ENCODE results near the gene KANSL1. TPM values are rescaled to one million over a fixed set of nuclear protein-coding genes. Genes with fewer than 3 reads are reported as not detected.

The KANSL1 gene
- total and polyA plus RNA-seq, 2 of the 4 experiments (the other 2 are of a cell fraction): 19.1 to 49.6 TPM

- Histone ChIP-seq H3K9me3 (ENCODE audit: control insufficient read depth, insufficient read depth, low read length) (no peaks in the 10 kb centered on the region), H2BK5ac (ENCODE audit: low read depth, low read length, poor library complexity, severe bottlenecking) (no peak overlapping the region), H2BK20ac (ENCODE audit: low read depth, low read length) (no peak overlapping the region), H4K20me1 (ENCODE audit: insufficient read depth, low read length) (peaks cover 100% of the 10 kb centered on the region), H3K56ac (ENCODE audit: extremely low read depth, insufficient read depth, low read length) (no peak overlapping the region), H3K14ac (replicated peaks; ENCODE audit: low read depth, low read length) (no peak overlapping the region), H3K79me1 (ENCODE audit: low read depth in 1 of 2, low read length in 2 of 2) (peaks cover 4 to 76% of the 10 kb centered on the region in 2 experiments), H3K18ac (ENCODE audit: low read depth, low read length) (no peak overlapping the region), H2AK9ac (replicated peaks; ENCODE audit: low read depth, low read length, poor library complexity) (no peak overlapping the region), H3K4me1 (ENCODE audit: control insufficient read depth, insufficient read depth, low read length) (peaks cover 3% of the 10 kb centered on the region; the same call in 1 of the 2 replicates), H2BK15ac (ENCODE audit: low read depth, low read length) (no peak overlapping the region), H3K27ac (ENCODE audit: insufficient read depth, low read length) (no peak overlapping the region), H3K9me1 (ENCODE audit: insufficient read depth, low read length) (peaks cover 11% of the 10 kb centered on the region), H2AFZ (replicated peaks; ENCODE audit: low read length, poor library complexity) (no peak overlapping the region), H3K4ac (ENCODE audit: low read depth, low read length) (no peak overlapping the region), H4K91ac (ENCODE audit: insufficient read depth, low read depth, low read length) (no peak overlapping the region), H2AK5ac (ENCODE audit: low read depth, low read length) (no peak overlapping the region), H3K23ac (ENCODE audit: low read depth, low read length) (no peak overlapping the region), H3K4me2 (ENCODE audit: low read depth, low read length) (no peak overlapping the region; the same call in 1 of the 2 replicates), H4K8ac (ENCODE audit: low read depth in 2 of 2, low read length in 2 of 2) (no peak overlapping the region), H4K5ac (ENCODE audit: low read depth, low read length) (no peak overlapping the region), H3K4me3 (ENCODE audit: insufficient read depth, low read depth, low read length) (no peak overlapping the region), H3K27me3 (ENCODE audit: control insufficient read depth, insufficient read depth, low read length) (no peaks in the 10 kb centered on the region), H2BK120ac (ENCODE audit: low read depth, low read length) (no peak overlapping the region), H3K9ac (ENCODE audit: low read depth, low read length) (no peak overlapping the region), H3K36me3 (ENCODE audit: control insufficient read depth, insufficient read depth, low read length) (no peaks in the 10 kb centered on the region)
- BruUV-seq (replicated peaks): no TSS peak
- in situ Hi-C loops (cut with MboI; ENCODE audit: low sequenced_read_pairs) (no loop called here), dilution Hi-C loops (cut with HindIII; ENCODE audit: low sequenced_read_pairs, unreplicated experiment) (no loop called here), intact Hi-C loops (cut with micrococcal nuclease) (no loop called here)
- ChIA-PET CTCF (no interaction called here), POLR2A (ENCODE audit: unreplicated experiment) (no interaction called here)
- DNase-seq (peak; percentile 44), ATAC-seq (ENCODE audit: low read depth) (no peak; the same call in 1 of the 2 replicates)
- TF ChIP-seq CEBPB (IDR thresholded peaks at IDR 0.05; ENCODE audit: low read depth, low read length) (peak; percentile 90), USF2 (IDR thresholded peaks at IDR 0.05; ENCODE audit: low read depth, low read length) (no peak)
- no CpG with 5 or more reads among the region's 4 CpGs for WGBS, 2 experiments (ENCODE audit: extremely low coverage in 2 of 2, insufficient read length in 1 of 2)
Observed at GRCh38 chr17:46178550-46179214, 14.5 kb downstream of the KANSL1 start.

All from IMR-90 (cell line).